HG02943 (cell line): ENCODE data around the gene USP2.

Experiments
- ATAC-seq: cut with Tn5 transposase; IDR thresholded peaks from one replicate; pipeline ENCODE4 v1.9.1; 2021; ENCODE audit warnings: mild to moderate bottlenecking, low read depth, moderate library complexity; ENCODE audit not compliant: unreplicated experiment

Gene USP2

GRCh38 chr11:119329320-119329719 is 52.2 kb downstream of the USP2 start:
- no peak for ATAC-seq

GRCh38 chr11:119324189-119324588 is 57.3 kb downstream of the USP2 start:
- ATAC-seq: no peak

- no peak for ATAC-seq
These were observed 57.9 kb downstream of the USP2 start for GRCh38 chr11:119323532-119324033.

- ATAC-seq: no peak
These were observed 58.5 kb downstream of the USP2 start for GRCh38 chr11:119322921-119323531.

GRCh38 chr11:119322360-119322739 is 59.1 kb downstream of the USP2 start:
- ATAC-seq: no peak

- ATAC-seq: no peak
These were observed 60.5 kb downstream of the USP2 start for GRCh38 chr11:119320776-119321524.

GRCh38 chr11:119320240-119320775 is 61.2 kb downstream of the USP2 start:
- no peak for ATAC-seq

GRCh38 chr11:119319700-119320239 is 61.7 kb downstream of the USP2 start:
- no peak for ATAC-seq

GRCh38 chr11:119319136-119319699 is 62.3 kb downstream of the USP2 start:
- ATAC-seq: no peak

GRCh38 chr11:119318240-119319135 is 63.0 kb downstream of the USP2 start:
- ATAC-seq: no peak

- ATAC-seq: no peak
These were observed 63.8 kb downstream of the USP2 start for GRCh38 chr11:119317592-119318239.

- no peak for ATAC-seq
These were observed 64.5 kb downstream of the USP2 start, which contains the start of gene MCAM for GRCh38 chr11:119316729-119317591. Gene MCAM (minus strand): TSS chr11:119317130. CDS start chr11:119317101, 29 bp downstream.

- ATAC-seq: no peak
These were observed 65.3 kb downstream of the USP2 start for GRCh38 chr11:119316016-119316728.

- no peak for ATAC-seq
These were observed 66.1 kb downstream of the USP2 start for GRCh38 chr11:119315131-119316015.

- ATAC-seq: no peak
These were observed 66.8 kb downstream of the USP2 start for GRCh38 chr11:119314726-119315125.

GRCh38 chr11:119310682-119311052 is 70.8 kb downstream of the USP2 start:
- ATAC-seq: no peak
